Activated CD4-positive, alpha-beta T cell treated with anti-CD3 and anti-CD28 coated beads, Interleukin-2, amount 50 U/mL, for 4 hours (primary cell): ENCODE measurements around the gene KRTAP6-1.

Experiments
- DNase-seq, 2 experiments: peaks; one replicate each; pipeline ENCODE4 v3.0.0-alpha.2; 2020

KRTAP6-1 gene

GRCh38 chr21:30613836-30614235 is at the start of gene KRTAP6-1:
TSS of gene KRTAP6-1 (minus strand) at chr21:30613930. CDS start at chr21:30613904, 26 bp downstream.
- no peak for DNase-seq

GRCh38 chr21:30652891-30653290 is 39.2 kb upstream of the KRTAP6-1 start:
- no peak for DNase-seq

- DNase-seq = no peak
These were observed 33.2 kb upstream of the KRTAP6-1 start for GRCh38 chr21:30646904-30647414.

GRCh38 chr21:30642564-30642963 is 28.8 kb upstream of the KRTAP6-1 start, which contains the start of gene KRTAP20-3:
TSS of gene KRTAP20-3 (plus strand) at chr21:30642864.
- DNase-seq = no peak

GRCh38 chr21:30638686-30639085 is 25.0 kb upstream of the KRTAP6-1 start:
- no peak for DNase-seq

- no peak for DNase-seq
These were observed 21.2 kb upstream of the KRTAP6-1 start, which contains the start of gene KRTAP20-2 for GRCh38 chr21:30634906-30635305. TSS of gene KRTAP20-2 (plus strand) at chr21:30635206. CDS start at chr21:30635264, 58 bp downstream.

- no peak for DNase-seq
These were observed 15.5 kb upstream of the KRTAP6-1 start for GRCh38 chr21:30629200-30629599.

- DNase-seq = no peak
These were observed 14.4 kb upstream of the KRTAP6-1 start for GRCh38 chr21:30628109-30628508.

- DNase-seq = no peak
These were observed 11.9 kb upstream of the KRTAP6-1 start for GRCh38 chr21:30625449-30626165.

GRCh38 chr21:30623362-30623761 is 9.6 kb upstream of the KRTAP6-1 start:
- no peak for DNase-seq

- DNase-seq = no peak
These were observed 6.8 kb upstream of the KRTAP6-1 start, which contains the start of gene KRTAP20-4 for GRCh38 chr21:30620522-30620921. TSS of gene KRTAP20-4 (plus strand) at chr21:30620627.

GRCh38 chr21:30620080-30620479 is 6.3 kb upstream of the KRTAP6-1 start:
- no peak for DNase-seq

GRCh38 chr21:30616125-30616524 is 2.4 kb upstream of the KRTAP6-1 start, which contains the start of gene KRTAP20-1:
TSS of gene KRTAP20-1 (plus strand) at chr21:30616425. CDS start at chr21:30616455, 30 bp downstream.
- no peak for DNase-seq

GRCh38 chr21:30615199-30615598 is 1.5 kb upstream of the KRTAP6-1 start:
- no peak for DNase-seq

- DNase-seq = no peak
These were observed 1.6 kb downstream of the KRTAP6-1 start for GRCh38 chr21:30612132-30612531.

- no peak for DNase-seq
These were observed 7.8 kb downstream of the KRTAP6-1 start for GRCh38 chr21:30605968-30606367.

GRCh38 chr21:30600787-30601186 is 12.9 kb downstream of the KRTAP6-1 start, which contains the start of gene KRTAP22-1:
TSS of gene KRTAP22-1 (plus strand) at chr21:30601087.
- no peak for DNase-seq

GRCh38 chr21:30598802-30599201 is 14.9 kb downstream of the KRTAP6-1 start, which contains the start of gene KRTAP6-2:
TSS of gene KRTAP6-2 (minus strand) at chr21:30598902. CDS start at chr21:30598874, 28 bp downstream.
- no peak for DNase-seq

- no peak for DNase-seq
These were observed 21.6 kb downstream of the KRTAP6-1 start, which contains the start of gene KRTAP6-3 for GRCh38 chr21:30592140-30592539. TSS of gene KRTAP6-3 (plus strand) at chr21:30592440. CDS start at chr21:30592446, 6 bp downstream.

GRCh38 chr21:30590297-30590696 is 23.4 kb downstream of the KRTAP6-1 start, which contains the start of gene KRTAP22-2:
TSS of gene KRTAP22-2 (minus strand) at chr21:30590397.
- DNase-seq = no peak

- no peak for DNase-seq
These were observed 30.9 kb downstream of the KRTAP6-1 start for GRCh38 chr21:30582870-30583269.

- no peak for DNase-seq
These were observed 33.6 kb downstream of the KRTAP6-1 start for GRCh38 chr21:30580132-30580531.

- no peak for DNase-seq
These were observed 34.4 kb downstream of the KRTAP6-1 start for GRCh38 chr21:30579346-30579745.

GRCh38 chr21:30577766-30578165 is 36.0 kb downstream of the KRTAP6-1 start:
- DNase-seq = no peak
